KOPT-K1 (cell line): ENCODE data around the gene PLA1A.
"Not testable (repeated sequence)": the region's sequence is repeated elsewhere in the genome, so short reads cannot be mapped to it uniquely, and the experiment has no call there.

Experiments
- H3K27ac ChIP-seq: fragments of 200-600 bp; sonication (generic); 2 replicates; pipeline ENCODE4 v1.5.1; 2016; ENCODE audit warnings: antibody characterized with exemption, mild to moderate bottlenecking, low read depth, low read length; ENCODE audit not compliant: poor library complexity, severe bottlenecking
- H3K36me3 ChIP-seq: fragments of 200-600 bp; sonication (generic); 2 replicates; pipeline ENCODE4 v1.5.1; 2017; ENCODE audit warnings: antibody characterized with exemption, mild to moderate bottlenecking, low read length, moderate library complexity; ENCODE audit not compliant: insufficient read depth
- H3K9me3 ChIP-seq: fragments of 200-600 bp; sonication (generic); 2 replicates; pipeline ENCODE4 v1.5.1; 2017; ENCODE audit warnings: antibody characterized with exemption, low read length, mild to moderate bottlenecking; ENCODE audit not compliant: insufficient read depth, poor library complexity, severe bottlenecking

Gene PLA1A

GRCh38 chr3:119597548-119598288 lies at the start of gene PLA1A:
PLA1A (plus strand) TSS chr3:119597885; CDS start chr3:119597914, 29 bp downstream.
- Histone ChIP-seq H3K9me3 (no peaks in the 10 kb centered on the region), H3K36me3 (no peaks in the 10 kb centered on the region), H3K27ac (no peak within 1 kb of the TSS)

- Histone ChIP-seq H3K36me3 (no peaks in the 10 kb centered on the region), H3K27ac (no peak overlapping the region), H3K9me3 (no peaks in the 10 kb centered on the region)
Observed at GRCh38 chr3:119548341-119548740, 49.3 kb upstream of the PLA1A start.

GRCh38 chr3:119550192-119550910 lies 47.3 kb upstream of the PLA1A start:
- Histone ChIP-seq H3K27ac (no peak overlapping the region), H3K36me3 (no peaks in the 10 kb centered on the region), H3K9me3 (no peaks in the 10 kb centered on the region)

DNA sequence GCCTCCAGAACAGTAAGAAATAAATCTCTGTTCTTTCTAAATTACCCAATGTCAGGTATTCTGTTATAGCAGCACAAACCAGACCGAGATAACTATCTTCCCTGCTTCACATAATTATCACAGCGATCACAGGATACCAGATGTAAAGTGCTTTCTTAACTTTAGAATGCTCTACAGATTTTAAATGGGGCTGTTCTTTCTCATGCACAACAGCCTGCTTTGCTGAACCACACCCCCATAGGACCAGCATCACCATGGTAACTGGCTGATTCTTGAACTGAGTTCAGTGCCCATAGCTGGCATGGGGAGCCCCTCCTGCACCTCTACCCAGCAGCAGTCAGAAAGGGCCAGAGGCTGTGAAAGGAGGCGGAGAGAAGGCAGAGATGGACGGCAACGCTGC lies 46.1 kb upstream of the PLA1A start:
- no peaks in the 10 kb centered on the region for H3K9me3 ChIP-seq
- H3K27ac ChIP-seq = no peak overlapping the region
- no peaks in the 10 kb centered on the region for H3K36me3 ChIP-seq

- H3K27ac ChIP-seq, H3K36me3 ChIP-seq, H3K9me3 ChIP-seq: not testable (repeated sequence)
Observed at GRCh38 chr3:119552928-119553327, 44.8 kb upstream of the PLA1A start.

- H3K36me3 ChIP-seq = no peaks in the 10 kb centered on the region
- H3K27ac ChIP-seq = no peak overlapping the region
- no peaks in the 10 kb centered on the region for H3K9me3 ChIP-seq
Observed at GRCh38 chr3:119553823-119554415, 43.8 kb upstream of the PLA1A start.

GRCh38 chr3:119555309-119555735 lies 42.4 kb upstream of the PLA1A start:
- Histone ChIP-seq H3K9me3 (no peaks in the 10 kb centered on the region), H3K27ac (no peak overlapping the region), H3K36me3 (no peaks in the 10 kb centered on the region)

GRCh38 chr3:119555929-119556328 lies 41.8 kb upstream of the PLA1A start:
- Histone ChIP-seq H3K27ac (no peak overlapping the region), H3K9me3 (no peaks in the 10 kb centered on the region), H3K36me3 (no peaks in the 10 kb centered on the region)

DNA sequence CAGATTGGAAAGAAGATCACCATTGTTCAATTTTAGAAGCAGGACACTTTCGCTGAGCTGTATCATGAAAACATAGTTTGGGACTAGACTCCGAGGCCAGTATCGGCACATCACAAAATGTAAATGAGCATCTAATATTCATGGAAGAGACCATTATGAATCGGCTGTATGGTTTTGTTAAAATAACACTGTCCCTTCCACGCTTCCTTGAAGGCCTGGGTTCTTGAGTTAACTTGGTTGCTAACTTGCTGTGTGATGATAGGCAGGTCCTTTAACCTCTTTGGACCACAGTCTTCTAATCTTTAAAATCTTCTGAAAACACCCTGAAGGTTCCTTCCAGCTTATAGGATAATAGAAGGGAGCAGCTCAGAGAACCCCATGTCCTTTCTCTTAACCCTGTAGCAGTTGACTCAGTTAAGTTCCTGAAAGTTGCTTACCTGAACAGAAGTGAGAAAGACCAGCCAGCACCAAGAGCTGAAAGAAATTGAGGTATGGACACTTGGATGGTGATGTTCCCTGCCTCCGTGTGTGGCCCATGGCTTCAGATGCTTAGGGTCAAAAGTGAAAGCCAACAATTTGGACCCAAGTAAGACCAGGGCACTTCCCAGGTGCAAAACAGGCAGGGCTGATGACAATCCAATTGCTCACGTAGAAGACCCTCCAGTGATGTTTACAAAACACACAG lies 40.4 kb upstream of the PLA1A start:
- Histone ChIP-seq H3K27ac (no peak overlapping the region), H3K36me3 (no peaks in the 10 kb centered on the region), H3K9me3 (no peaks in the 10 kb centered on the region)

DNA sequence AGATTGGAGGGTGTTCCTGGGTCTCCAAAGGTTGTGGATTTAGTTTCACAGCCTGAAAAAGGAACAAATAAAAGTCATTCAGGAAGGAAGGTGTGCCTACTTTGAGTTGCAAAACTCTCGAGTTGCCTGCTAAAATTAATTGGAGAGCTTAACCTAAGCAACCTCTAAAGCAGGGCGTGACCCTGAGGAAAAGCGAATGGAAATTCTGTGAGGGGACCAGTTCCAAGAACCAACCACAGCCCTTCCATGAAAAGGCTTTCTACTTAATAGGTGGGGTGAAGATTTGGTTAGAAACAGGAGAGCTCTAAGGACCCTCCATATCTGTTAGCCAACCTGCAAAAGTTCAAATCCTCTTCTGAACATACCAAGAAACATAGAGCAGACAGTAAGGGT lies 39.8 kb upstream of the PLA1A start:
- H3K9me3 ChIP-seq = no peaks in the 10 kb centered on the region
- no peaks in the 10 kb centered on the region for H3K36me3 ChIP-seq
- no peak overlapping the region for H3K27ac ChIP-seq

DNA sequence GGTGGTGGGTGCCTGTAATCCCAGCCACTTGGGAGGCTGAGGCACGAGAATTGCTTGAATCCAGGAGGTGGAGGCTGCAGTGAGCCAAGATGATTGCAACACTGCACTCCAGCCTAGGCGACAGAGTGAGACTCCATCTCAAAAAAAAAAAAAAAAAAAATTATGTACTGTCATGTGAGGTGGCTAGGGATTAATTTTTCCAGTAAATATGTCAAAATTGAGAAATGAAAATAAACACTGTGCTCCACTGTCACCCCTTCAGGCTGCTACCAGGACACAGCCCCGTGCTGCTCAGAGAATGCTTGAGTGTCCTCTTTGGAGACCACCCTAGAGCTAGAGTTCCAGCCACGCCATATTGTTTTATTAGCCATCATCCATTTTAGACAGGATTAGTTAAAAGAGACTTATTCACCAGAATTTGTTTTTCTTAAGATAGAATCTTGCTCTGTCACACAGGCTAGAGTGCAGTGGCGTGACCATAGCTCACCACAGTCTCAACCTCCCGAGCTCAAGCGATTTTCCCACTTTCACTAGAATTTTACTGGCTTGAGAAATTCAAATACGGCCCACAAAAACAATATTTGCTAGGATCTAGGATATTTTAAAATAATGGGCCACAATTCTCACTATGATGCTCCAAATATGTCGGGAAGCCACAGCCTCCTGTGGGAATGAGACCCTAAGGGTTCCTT lies 38.9 kb upstream of the PLA1A start:
- Histone ChIP-seq H3K36me3 (no peaks in the 10 kb centered on the region), H3K9me3 (no peaks in the 10 kb centered on the region), H3K27ac (no peak overlapping the region)

- Histone ChIP-seq H3K27ac (no peak within 1 kb of the TSS), H3K36me3 (no peaks in the 10 kb centered on the region), H3K9me3 (no peaks in the 10 kb centered on the region)
Observed at GRCh38 chr3:119559441-119559963, 38.2 kb upstream of the PLA1A start, which contains the start of gene CD80. CD80 (minus strand) TSS chr3:119559614; CDS start chr3:119557728, 1,886 bp downstream.

DNA sequence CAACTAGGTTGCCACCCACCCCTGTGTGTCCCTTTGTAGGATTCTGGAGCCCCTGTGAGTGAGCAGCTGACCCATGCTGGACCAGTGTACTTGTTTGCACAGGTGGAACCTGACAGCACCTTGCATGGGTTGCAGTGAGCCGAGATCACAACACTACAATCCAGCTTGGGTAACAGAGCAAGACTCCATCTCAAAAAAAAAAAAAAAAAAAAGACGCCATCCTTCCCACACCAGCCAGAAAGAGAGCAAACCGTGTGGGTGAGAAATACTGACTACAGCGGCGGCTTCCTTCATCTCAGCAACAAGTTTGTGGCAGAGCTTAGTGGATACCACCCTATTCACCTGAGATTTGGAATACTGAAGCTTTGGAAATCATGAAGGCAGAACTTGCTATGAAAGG lies 37.5 kb upstream of the PLA1A start:
- no peaks in the 10 kb centered on the region for H3K36me3 ChIP-seq
- H3K9me3 ChIP-seq = no peaks in the 10 kb centered on the region
- H3K27ac ChIP-seq = no peak overlapping the region

GRCh38 chr3:119562307-119562961 lies 35.3 kb upstream of the PLA1A start:
- no peaks in the 10 kb centered on the region for H3K9me3 ChIP-seq
- no peak overlapping the region for H3K27ac ChIP-seq
- no peaks in the 10 kb centered on the region for H3K36me3 ChIP-seq
